Fibroblast of upper back skin (primary cell): ENCODE measurements around the gene TMEM187.
"Not testable (repeated sequence)": the region's sequence is repeated elsewhere in the genome, so short reads cannot be mapped to it uniquely, and the experiment has no call there.

Source experiments
- DNase-seq: peaks from one replicate; pipeline ENCODE4 v3.0.0-alpha.2; 2013

The TMEM187 gene

GRCh38 chrX:153973127-153974002 is 811 bp downstream of the TMEM187 start:
- no peak for DNase-seq

GRCh38 chrX:153974003-153974725 is 1.6 kb downstream of the TMEM187 start:
- no peak for DNase-seq

- no peak for DNase-seq
Measured at GRCh38 chrX:153974726-153975286, 2.3 kb downstream of the TMEM187 start.

- DNase-seq = not testable (repeated sequence)
Measured at GRCh38 chrX:153980394-153980793, 7.8 kb downstream of the TMEM187 start.

- DNase-seq = no peak
Measured at GRCh38 chrX:153981231-153981630, 8.7 kb downstream of the TMEM187 start.

GRCh38 chrX:153981771-153982533 is 9.4 kb downstream of the TMEM187 start:
- no peak for DNase-seq

GRCh38 chrX:153983321-153983801 is 10.8 kb downstream of the TMEM187 start:
- DNase-seq = no peak

GRCh38 chrX:153984351-153985178 is 12.0 kb downstream of the TMEM187 start:
- DNase-seq = no peak

- no peak for DNase-seq
Measured at GRCh38 chrX:153988493-153988892, 15.9 kb downstream of the TMEM187 start.

- DNase-seq = no peak
Measured at GRCh38 chrX:153989973-153990655, 17.6 kb downstream of the TMEM187 start.

- no peak for DNase-seq
Measured at GRCh38 chrX:153991013-153991580, 18.5 kb downstream of the TMEM187 start.

- DNase-seq = no peak
Measured at GRCh38 chrX:153992180-153992579, 19.6 kb downstream of the TMEM187 start.

GRCh38 chrX:153993079-153993478 is 20.5 kb downstream of the TMEM187 start:
- DNase-seq = no peak

- DNase-seq = no peak
Measured at GRCh38 chrX:153993978-153994377, 21.4 kb downstream of the TMEM187 start.

- DNase-seq = not testable (repeated sequence)
Measured at GRCh38 chrX:153994398-153994797, 21.8 kb downstream of the TMEM187 start.

- no peak for DNase-seq
Measured at GRCh38 chrX:153995504-153995903, 22.9 kb downstream of the TMEM187 start.

- DNase-seq = no peak
Measured at GRCh38 chrX:153999359-154000037, 26.9 kb downstream of the TMEM187 start.

- no peak for DNase-seq
Measured at GRCh38 chrX:154000051-154000450, 27.5 kb downstream of the TMEM187 start.

GRCh38 chrX:154002215-154002719 is 29.7 kb downstream of the TMEM187 start:
- peak; percentile 66 for DNase-seq

GRCh38 chrX:154004315-154004714 is 31.8 kb downstream of the TMEM187 start:
- DNase-seq = no peak
